Loucy (cell line): Measurements from ENCODE around the gene SPATA25.

Experiments used
- EZH2phosphoT487 ChIP-seq: fragments of 200-600 bp; IDR thresholded peaks from 2 replicates; pipeline ENCODE4 v1.6.1; 2018; ENCODE audit warnings: antibody characterized with exemption, mild to moderate bottlenecking, moderate library complexity, borderline replicate concordance
- TF ChIP-seq, protein P1 (sequence below): fragments of 200-600 bp; sonication (generic); conservative IDR thresholded peaks from 2 replicates; pipeline ENCODE4 v1.5.1; 2014; ENCODE audit warnings: mild to moderate bottlenecking, antibody characterized with exemption, low read length

DNA sequence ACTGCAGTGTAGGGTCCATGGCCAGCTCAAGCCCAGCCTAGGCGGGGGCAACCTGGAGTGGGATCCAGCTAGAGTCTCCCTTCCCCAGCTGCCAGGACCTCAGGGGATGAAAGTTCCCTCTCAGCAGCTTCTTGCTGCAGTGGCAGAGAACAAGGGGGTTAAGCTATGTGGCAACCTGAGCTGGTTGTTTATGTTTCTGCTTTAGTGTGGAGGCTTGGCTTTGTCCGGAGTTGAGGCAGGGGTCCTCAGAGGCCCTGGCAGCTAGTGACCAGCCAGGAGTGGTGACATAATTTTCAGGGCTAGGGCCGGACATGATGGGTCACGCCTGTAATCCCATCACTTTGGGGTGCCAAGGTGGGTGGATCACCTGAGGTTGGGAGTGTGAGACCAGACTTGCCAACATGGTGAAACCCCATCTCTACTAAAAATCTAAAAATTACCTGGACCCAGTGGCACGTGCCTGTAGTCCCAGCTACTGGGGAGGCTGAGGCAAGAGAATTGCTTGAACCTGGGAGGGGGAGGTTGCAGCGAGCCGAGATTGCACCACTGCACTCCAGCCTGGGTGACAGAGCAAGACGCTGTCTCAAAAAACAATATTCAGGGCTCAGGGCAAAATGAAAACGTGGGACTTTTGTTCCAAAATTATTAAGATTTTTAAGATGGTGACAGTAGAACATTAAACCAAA lies 38.5 kb upstream of the SPATA25 start:
- TF ChIP-seq, protein P1, sequence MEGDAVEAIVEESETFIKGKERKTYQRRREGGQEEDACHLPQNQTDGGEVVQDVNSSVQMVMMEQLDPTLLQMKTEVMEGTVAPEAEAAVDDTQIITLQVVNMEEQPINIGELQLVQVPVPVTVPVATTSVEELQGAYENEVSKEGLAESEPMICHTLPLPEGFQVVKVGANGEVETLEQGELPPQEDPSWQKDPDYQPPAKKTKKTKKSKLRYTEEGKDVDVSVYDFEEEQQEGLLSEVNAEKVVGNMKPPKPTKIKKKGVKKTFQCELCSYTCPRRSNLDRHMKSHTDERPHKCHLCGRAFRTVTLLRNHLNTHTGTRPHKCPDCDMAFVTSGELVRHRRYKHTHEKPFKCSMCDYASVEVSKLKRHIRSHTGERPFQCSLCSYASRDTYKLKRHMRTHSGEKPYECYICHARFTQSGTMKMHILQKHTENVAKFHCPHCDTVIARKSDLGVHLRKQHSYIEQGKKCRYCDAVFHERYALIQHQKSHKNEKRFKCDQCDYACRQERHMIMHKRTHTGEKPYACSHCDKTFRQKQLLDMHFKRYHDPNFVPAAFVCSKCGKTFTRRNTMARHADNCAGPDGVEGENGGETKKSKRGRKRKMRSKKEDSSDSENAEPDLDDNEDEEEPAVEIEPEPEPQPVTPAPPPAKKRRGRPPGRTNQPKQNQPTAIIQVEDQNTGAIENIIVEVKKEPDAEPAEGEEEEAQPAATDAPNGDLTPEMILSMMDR, result no peak
- TF ChIP-seq EZH2phosphoT487, result no peak
